Hepatocyte (in vitro differentiated cells): Measurements from ENCODE around the gene DAZ1.
"Not testable (repeated sequence)": the region's sequence is repeated elsewhere in the genome, so short reads cannot be mapped to it uniquely, and the experiment has no call there.

Experiments used
- EZH2 ChIP-seq: fragments of 200-600 bp; sonication (generic); IDR thresholded peaks from 2 replicates; pipeline ENCODE4 v1.6.1; 2016; ENCODE audit warnings: antibody characterized with exemption, mild to moderate bottlenecking, borderline replicate concordance
- EZH2phosphoT487 ChIP-seq: fragments of 200-600 bp; sonication (generic); IDR thresholded peaks from one replicate; pipeline ENCODE4 v1.6.1; 2018; ENCODE audit warnings: antibody characterized with exemption, mild to moderate bottlenecking, low read depth, moderate library complexity; ENCODE audit not compliant: unreplicated experiment, severe bottlenecking
- TF ChIP-seq, protein P1 (sequence below): fragments of 200-600 bp; sonication (generic); IDR thresholded peaks from 2 replicates; pipeline ENCODE4 v1.5.1; 2016; ENCODE audit warnings: antibody characterized with exemption, mild to moderate bottlenecking; ENCODE audit not compliant: poor library complexity

DNA sequence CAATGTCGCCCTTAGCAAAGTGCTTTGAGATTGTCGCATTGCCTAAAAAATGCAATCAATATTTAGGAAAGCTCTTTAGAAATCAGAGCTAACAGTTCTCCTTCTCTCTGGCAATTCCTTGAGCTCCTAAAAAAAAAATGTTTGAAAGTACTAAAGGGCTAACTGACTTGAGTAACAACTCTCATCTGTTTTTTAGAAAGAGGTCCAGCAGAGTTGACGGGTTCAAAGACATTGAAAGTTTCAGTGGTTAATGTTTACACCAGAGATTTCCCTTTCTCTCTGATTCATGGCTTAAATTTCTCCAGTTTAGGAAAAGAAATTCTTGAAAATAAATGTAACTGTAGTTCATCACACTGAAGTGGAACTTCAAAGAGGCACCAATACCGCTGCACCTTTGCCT is 11.9 kb upstream of the DAZ1 start:
- TF ChIP-seq, protein P1, sequence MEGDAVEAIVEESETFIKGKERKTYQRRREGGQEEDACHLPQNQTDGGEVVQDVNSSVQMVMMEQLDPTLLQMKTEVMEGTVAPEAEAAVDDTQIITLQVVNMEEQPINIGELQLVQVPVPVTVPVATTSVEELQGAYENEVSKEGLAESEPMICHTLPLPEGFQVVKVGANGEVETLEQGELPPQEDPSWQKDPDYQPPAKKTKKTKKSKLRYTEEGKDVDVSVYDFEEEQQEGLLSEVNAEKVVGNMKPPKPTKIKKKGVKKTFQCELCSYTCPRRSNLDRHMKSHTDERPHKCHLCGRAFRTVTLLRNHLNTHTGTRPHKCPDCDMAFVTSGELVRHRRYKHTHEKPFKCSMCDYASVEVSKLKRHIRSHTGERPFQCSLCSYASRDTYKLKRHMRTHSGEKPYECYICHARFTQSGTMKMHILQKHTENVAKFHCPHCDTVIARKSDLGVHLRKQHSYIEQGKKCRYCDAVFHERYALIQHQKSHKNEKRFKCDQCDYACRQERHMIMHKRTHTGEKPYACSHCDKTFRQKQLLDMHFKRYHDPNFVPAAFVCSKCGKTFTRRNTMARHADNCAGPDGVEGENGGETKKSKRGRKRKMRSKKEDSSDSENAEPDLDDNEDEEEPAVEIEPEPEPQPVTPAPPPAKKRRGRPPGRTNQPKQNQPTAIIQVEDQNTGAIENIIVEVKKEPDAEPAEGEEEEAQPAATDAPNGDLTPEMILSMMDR, result not testable (repeated sequence)
- TF ChIP-seq EZH2, EZH2phosphoT487: not testable (repeated sequence)
